K562 (cell line): ENCODE measurements around the gene TPD52L3.

Source experiments
- EHMT2 ChIP-seq: fragments of 450-650 bp; IDR thresholded peaks from 2 replicates; pipeline ENCODE4 v1.6.1; 2018; ENCODE audit warnings: antibody characterized with exemption
- GTF2A2 ChIP-seq: IDR thresholded peaks from 2 replicates; pipeline ENCODE4 v1.6.1; 2016; ENCODE audit warnings: mild to moderate bottlenecking, missing genetic modification characterization, missing compliant biosample characterization
- RREB1 ChIP-seq: fragments of 250-450 bp; sonication (Bioruptor Pico); IDR thresholded peaks from 2 replicates; pipeline ENCODE4 v1.4.0; 2020
- TEAD1 ChIP-seq, 2 experiments: fragments of 450-650 bp in 1 of 2; sonication (generic) in 1 of 2; formaldehyde crosslinking; IDR thresholded peaks; 2 replicates each; pipeline versions ENCODE4 v1.4.0 to v1.8.0; 2020 to 2022; ENCODE audit warnings: mild to moderate bottlenecking in 2 of 2, missing genetic modification reagents in 1 of 2
- ZBTB49 ChIP-seq: sonication (generic); formaldehyde crosslinking; IDR thresholded peaks from 2 replicates; pipeline ENCODE4 v1.8.0; 2022; ENCODE audit warnings: missing genetic modification reagents, mild to moderate bottlenecking, borderline replicate concordance
- TF ChIP-seq, protein P1 (sequence below), 3 experiments: IDR thresholded peaks in 2 of 3; conservative IDR thresholded peaks in 1 of 3; 2 replicates each; pipeline ENCODE4 v1.5.1; 2011 to 2012; ENCODE audit warnings: low read length in 3 of 3, mild to moderate bottlenecking in 3 of 3, control low read depth in 2 of 3, improper control_type of control experiment in 1 of 3, inconsistent platforms in 1 of 3, low read depth in 1 of 3, mixed read lengths in 1 of 3, moderate library complexity in 1 of 3; ENCODE audit not compliant: insufficient read depth in 2 of 3
- TF ChIP-seq, protein P2 (sequence below): fragments of 450-650 bp; IDR thresholded peaks from 2 replicates; pipeline ENCODE4 v1.6.1; 2016; ENCODE audit warnings: antibody characterized with exemption

- TF ChIP-seq, protein P1, sequence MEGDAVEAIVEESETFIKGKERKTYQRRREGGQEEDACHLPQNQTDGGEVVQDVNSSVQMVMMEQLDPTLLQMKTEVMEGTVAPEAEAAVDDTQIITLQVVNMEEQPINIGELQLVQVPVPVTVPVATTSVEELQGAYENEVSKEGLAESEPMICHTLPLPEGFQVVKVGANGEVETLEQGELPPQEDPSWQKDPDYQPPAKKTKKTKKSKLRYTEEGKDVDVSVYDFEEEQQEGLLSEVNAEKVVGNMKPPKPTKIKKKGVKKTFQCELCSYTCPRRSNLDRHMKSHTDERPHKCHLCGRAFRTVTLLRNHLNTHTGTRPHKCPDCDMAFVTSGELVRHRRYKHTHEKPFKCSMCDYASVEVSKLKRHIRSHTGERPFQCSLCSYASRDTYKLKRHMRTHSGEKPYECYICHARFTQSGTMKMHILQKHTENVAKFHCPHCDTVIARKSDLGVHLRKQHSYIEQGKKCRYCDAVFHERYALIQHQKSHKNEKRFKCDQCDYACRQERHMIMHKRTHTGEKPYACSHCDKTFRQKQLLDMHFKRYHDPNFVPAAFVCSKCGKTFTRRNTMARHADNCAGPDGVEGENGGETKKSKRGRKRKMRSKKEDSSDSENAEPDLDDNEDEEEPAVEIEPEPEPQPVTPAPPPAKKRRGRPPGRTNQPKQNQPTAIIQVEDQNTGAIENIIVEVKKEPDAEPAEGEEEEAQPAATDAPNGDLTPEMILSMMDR (IDR thresholded peaks at IDR 0.05 in 2 of 3, conservative IDR thresholded peaks at IDR 0.05 in 1 of 3; ENCODE audit: insufficient read depth in 2 of 3, low read depth in 1 of 3, low read length in 3 of 3): no peak
- TF ChIP-seq ZBTB49 (CRISPR knock-in tag): no peak
- TF ChIP-seq, protein P2, sequence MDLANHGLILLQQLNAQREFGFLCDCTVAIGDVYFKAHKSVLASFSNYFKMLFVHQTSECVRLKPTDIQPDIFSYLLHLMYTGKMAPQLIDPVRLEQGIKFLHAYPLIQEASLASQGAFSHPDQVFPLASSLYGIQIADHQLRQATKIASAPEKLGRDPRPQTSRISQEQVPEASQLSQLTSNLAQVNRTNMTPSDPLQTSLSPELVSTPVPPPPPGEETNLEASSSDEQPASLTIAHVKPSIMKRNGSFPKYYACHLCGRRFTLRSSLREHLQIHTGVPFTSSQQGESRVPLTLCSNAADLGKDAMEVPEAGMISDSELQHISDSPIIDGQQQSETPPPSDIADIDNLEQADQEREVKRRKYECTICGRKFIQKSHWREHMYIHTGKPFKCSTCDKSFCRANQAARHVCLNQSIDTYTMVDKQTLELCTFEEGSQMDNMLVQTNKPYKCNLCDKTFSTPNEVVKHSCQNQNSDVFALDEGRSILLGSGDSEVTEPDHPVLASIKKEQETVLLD: no peak
- TF ChIP-seq EHMT2: no peak
- no peak for TF ChIP-seq RREB1
- TF ChIP-seq GTF2A2 (tag): no peak
- TF ChIP-seq TEAD1 (CRISPR knock-in tag; IDR thresholded peaks at IDR 0.05): no peak
Observed at GRCh38 chr9:6334305-6334704, 6.1 kb downstream of the TPD52L3 start.
